Astrocyte of the spinal cord (primary cell): ENCODE measurements around the gene KCNQ1OT1.

Source experiments
- DNase-seq: peaks from one replicate; pipeline ENCODE4 v3.0.0; 2011; ENCODE audit warnings: low read depth, low spot score
- H3K4me3 ChIP-seq: 2 replicates; pipeline ENCODE4 v1.5.1; 2011; ENCODE audit warnings: low read depth, mild to moderate bottlenecking, low read length, moderate library complexity
- CTCF ChIP-seq: IDR thresholded peaks from 2 replicates; pipeline ENCODE4 v1.5.1; 2012; ENCODE audit warnings: low read depth, mild to moderate bottlenecking, low read length, inconsistent platforms
- in situ Hi-C: cut with HindIII; loops from 2 replicates; pipeline ENCODE4 v1.10.0; 2017; ENCODE audit warnings: low sequenced_read_pairs

Gene KCNQ1OT1

DNA sequence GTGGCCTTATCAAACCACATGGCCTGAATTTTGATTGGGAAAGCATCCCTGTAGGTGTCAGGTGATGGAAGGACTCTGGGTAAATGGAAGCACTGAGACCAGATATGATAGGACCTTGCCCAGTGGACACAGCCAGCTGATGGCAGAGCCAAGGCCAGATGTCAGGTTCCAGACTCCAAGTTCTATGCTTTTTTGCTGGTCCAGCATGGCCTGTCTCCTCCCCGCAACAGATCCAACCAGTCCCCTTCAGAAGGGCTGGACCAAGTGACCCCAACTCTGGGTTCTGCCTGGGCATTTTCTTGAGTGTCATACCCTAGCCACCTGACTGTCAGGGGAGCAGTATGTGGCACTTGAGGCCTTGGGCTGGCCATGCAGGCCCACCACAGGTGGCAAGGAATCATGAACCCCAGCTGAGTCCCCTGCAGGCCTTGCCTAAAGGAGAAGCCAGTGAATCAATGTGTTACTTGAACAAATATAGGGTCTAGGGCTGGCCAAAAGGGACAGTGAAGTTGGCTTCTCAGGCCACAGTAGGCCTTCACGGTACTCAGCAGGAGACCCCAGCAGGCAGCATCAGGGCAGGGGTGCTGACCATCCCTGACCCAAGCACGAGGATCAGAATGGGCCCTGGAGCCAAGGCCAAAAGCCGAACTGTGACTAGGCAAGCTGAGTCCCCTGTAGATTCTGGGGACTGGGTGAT, 27.1 kb downstream of the KCNQ1OT1 start:
- in situ Hi-C loops, result no loop called here
- TF ChIP-seq CTCF, result no peak

DNA sequence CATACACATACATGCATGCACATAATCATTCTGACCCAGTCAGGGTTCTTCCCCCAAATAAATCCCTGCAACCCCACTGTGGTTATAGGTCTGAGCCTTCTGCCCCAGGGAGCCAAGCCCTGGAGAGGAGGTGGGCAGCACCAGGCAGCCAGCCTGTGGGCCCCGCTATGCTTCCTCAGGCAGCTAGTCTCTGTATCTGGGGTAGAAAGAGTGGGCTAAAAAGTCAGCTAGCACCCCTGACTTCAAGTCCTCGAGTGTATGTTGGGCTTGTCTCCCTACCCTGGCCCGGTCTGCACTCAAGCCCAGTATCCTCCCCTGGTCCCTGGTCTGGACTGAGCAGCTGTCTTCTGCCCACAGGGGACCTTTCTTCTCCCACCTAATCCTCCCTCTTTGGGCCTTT, 28.0 kb downstream of the KCNQ1OT1 start:
- no peak overlapping the region for H3K4me3 ChIP-seq
- in situ Hi-C loops, result no loop called here
- no peak for DNase-seq
- no peak for TF ChIP-seq CTCF

More for the DNA sequence above, 27.1 kb downstream of the KCNQ1OT1 start:
- no peak overlapping the region for H3K4me3 ChIP-seq
- DNase-seq, result no peak

GRCh38 chr11:2670541-2671100, 29.2 kb downstream of the KCNQ1OT1 start:
- in situ Hi-C loops, result no loop called here
- no peak for DNase-seq
- no peak overlapping the region for H3K4me3 ChIP-seq
- TF ChIP-seq CTCF, result no peak

GRCh38 chr11:2669634-2670469, 29.9 kb downstream of the KCNQ1OT1 start:
- no peak for TF ChIP-seq CTCF
- H3K4me3 ChIP-seq, result no peak overlapping the region
- in situ Hi-C loops, result no loop called here
- no peak for DNase-seq

GRCh38 chr11:2668876-2669275, 30.9 kb downstream of the KCNQ1OT1 start:
- in situ Hi-C loops, result no loop called here
- no peak for DNase-seq
- TF ChIP-seq CTCF, result no peak
- H3K4me3 ChIP-seq, result no peak overlapping the region

DNA sequence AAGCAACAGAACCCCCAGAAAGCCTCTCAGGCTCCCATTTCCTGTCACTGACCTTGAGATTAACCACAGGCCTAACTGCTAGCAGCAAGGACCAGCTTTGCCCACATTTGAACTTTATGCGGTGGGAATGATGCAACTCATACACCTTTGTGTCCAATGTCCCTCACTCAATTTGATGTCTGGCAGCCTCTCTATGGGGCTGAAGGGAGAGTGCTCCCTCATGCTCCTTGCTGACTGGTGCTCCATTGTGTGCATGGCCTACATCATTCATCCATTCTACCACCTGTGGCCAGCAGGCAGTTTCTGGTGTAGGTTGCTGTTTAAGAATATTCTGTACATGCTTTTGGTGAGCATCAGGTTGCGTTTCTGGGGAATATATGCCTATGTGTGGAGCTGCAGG, 31.9 kb downstream of the KCNQ1OT1 start:
- no peak overlapping the region for H3K4me3 ChIP-seq
- no peak for DNase-seq
- in situ Hi-C loops, result no loop called here
- TF ChIP-seq CTCF, result no peak
